Measurements from ENCODE around the gene SNRNP35. TPM values are rescaled to one million over a fixed set of nuclear protein-coding genes. Genes with fewer than 3 reads are reported as not detected.
"Not testable (repeated sequence)": the region's sequence is repeated elsewhere in the genome, so short reads cannot be mapped to it uniquely, and the experiment has no call there.

SNRNP35 gene
- total RNA-seq, 3 donors from 2014 or later = 14.6 to 24.1 (median 17.7) TPM

- Histone ChIP-seq H3K27ac (peak overlapping the region in 1 of 2 donors; percentile 55), H3K4me3 (no peak overlapping the region), H3K27me3 (no peaks in the 10 kb centered on the region), H3K9me3 (no peaks in the 10 kb centered on the region), H3K36me3 (no peaks in the 10 kb centered on the region), H3K4me1 (no peaks in the 10 kb centered on the region)
- TF ChIP-seq CTCF (IDR thresholded peaks at IDR 0.05) = no peak
- no peak for TF ChIP-seq POLR2A (IDR thresholded peaks at IDR 0.05)
- no peak for TF ChIP-seq POLR2AphosphoS5 (IDR thresholded peaks at IDR 0.05)
- intact Hi-C loops (cut with DNase I; ENCODE audit: low total_unique reads) = loop anchor here (10.0 kb wide), 1 partner anchor 95 kb away; the partner anchor contains the start of gene KMT5A
- DNase-seq (ENCODE audit: low spot score in 2 of 2) = no peak
These were observed 21.7 kb downstream of the SNRNP35 start for GRCh38 chr12:123479442-123480180.

GRCh38 chr12:123481251-123481650 is 23.3 kb downstream of the SNRNP35 start:
- H3K27me3 ChIP-seq; H3K4me3 ChIP-seq; intact Hi-C loops (cut with DNase I; ENCODE audit: low total_unique reads); DNase-seq (ENCODE audit: low spot score in 2 of 2); H3K36me3 ChIP-seq; H3K4me1 ChIP-seq; H3K27ac ChIP-seq; H3K9me3 ChIP-seq: not testable (repeated sequence)

- Histone ChIP-seq H3K4me1 (no peaks in the 10 kb centered on the region), H3K9me3 (no peaks in the 10 kb centered on the region), H3K36me3 (no peaks in the 10 kb centered on the region), H3K4me3 (no peak overlapping the region), H3K27ac (peak overlapping the region in 1 of 2 donors; percentile 2), H3K27me3 (no peaks in the 10 kb centered on the region)
- TF ChIP-seq POLR2AphosphoS5 (IDR thresholded peaks at IDR 0.05) = no peak
- no peak for TF ChIP-seq CTCF (IDR thresholded peaks at IDR 0.05)
- TF ChIP-seq POLR2A (IDR thresholded peaks at IDR 0.05) = no peak
- intact Hi-C loops (cut with DNase I; ENCODE audit: low total_unique reads) = no loop called here
- DNase-seq (ENCODE audit: low spot score in 2 of 2) = no peak
These were observed 24.9 kb downstream of the SNRNP35 start for GRCh38 chr12:123482876-123483275.

GRCh38 chr12:123483602-123484248 is 25.8 kb downstream of the SNRNP35 start:
- TF ChIP-seq POLR2A (IDR thresholded peaks at IDR 0.05) (no peak), POLR2AphosphoS5 (IDR thresholded peaks at IDR 0.05) (no peak), CTCF (IDR thresholded peaks at IDR 0.05) (no peak)
- Histone ChIP-seq H3K9me3 (no peaks in the 10 kb centered on the region), H3K4me3 (no peak overlapping the region), H3K27ac (no peak overlapping the region), H3K4me1 (no peaks in the 10 kb centered on the region), H3K36me3 (no peaks in the 10 kb centered on the region), H3K27me3 (no peaks in the 10 kb centered on the region)
- intact Hi-C loops (cut with DNase I; ENCODE audit: low total_unique reads) = no loop called here
- no peak for DNase-seq (ENCODE audit: low spot score in 2 of 2)

- H3K27ac ChIP-seq = no peak overlapping the region
- DNase-seq (ENCODE audit: low spot score in 2 of 2) = no peak
- no peaks in the 10 kb centered on the region for H3K9me3 ChIP-seq
- intact Hi-C loops (cut with DNase I; ENCODE audit: low total_unique reads) = no loop called here
- no peaks in the 10 kb centered on the region for H3K36me3 ChIP-seq
- H3K4me3 ChIP-seq = no peak overlapping the region
- TF ChIP-seq CTCF (IDR thresholded peaks at IDR 0.05) (no peak), POLR2A (IDR thresholded peaks at IDR 0.05) (no peak), POLR2AphosphoS5 (IDR thresholded peaks at IDR 0.05) (no peak)
- no peaks in the 10 kb centered on the region for H3K27me3 ChIP-seq
- no peaks in the 10 kb centered on the region for H3K4me1 ChIP-seq
These were observed 27.8 kb downstream of the SNRNP35 start for GRCh38 chr12:123485756-123486155.

Measured in breast epithelium (tissue), 4 donors.